ENCODE measurements around the gene PAQR6. TPM values are rescaled to one million over a fixed set of nuclear protein-coding genes. Genes with fewer than 3 reads are reported as not detected.

Gene PAQR6
- total and polyA plus RNA-seq, 5 donors: 0.68 to 1.5 (median 1.1) TPM

GRCh38 chr1:156213644-156213966, 34.3 kb downstream of the PAQR6 start:
- whole genome bisulfite sequencing: 16% methylated on average over 11 of the region's 11 CpGs

GRCh38 chr1:156212833-156213643, 34.8 kb downstream of the PAQR6 start, which contains the start of gene PMF1:
PMF1 (plus strand) TSS chr1:156213007; CDS start chr1:156213016, 9 bp downstream.
- Histone ChIP-seq H3K27ac (ENCODE audit: low read length) (peak within 1 kb of the TSS; percentile 93), H3K27me3 (ENCODE audit: control insufficient read depth, insufficient read depth) (no peaks in the 10 kb centered on the region), H3K9me3 (ENCODE audit: control insufficient read depth, low read length) (no peaks in the 10 kb centered on the region), H3K4me3 (ENCODE audit: low read length) (peak within 1 kb of the TSS; percentile 30), H3K4me1 (ENCODE audit: control insufficient read depth, insufficient read depth, low read length) (peaks cover 2% of the 10 kb centered on the region)
- intact Hi-C loops (cut with DNase I): no loop called here
- peak; percentile 97 to 99 (median 98) for DNase-seq
- under 1% methylated on average over 61 of the region's 61 CpGs for whole genome bisulfite sequencing
- ATAC-seq: peak; percentile 98

More at GRCh38 chr1:156213644-156213966, 34.3 kb downstream of the PAQR6 start:
- DNase-seq (no peak), ATAC-seq (no peak)
- H3K4me3 ChIP-seq (ENCODE audit: low read length): peak overlapping the region; percentile 30
- H3K27me3 ChIP-seq (ENCODE audit: control insufficient read depth, insufficient read depth): no peaks in the 10 kb centered on the region
- H3K27ac ChIP-seq (ENCODE audit: low read length): peak overlapping the region; percentile 93
- intact Hi-C loops (cut with DNase I): no loop called here
- H3K9me3 ChIP-seq (ENCODE audit: control insufficient read depth, low read length): no peaks in the 10 kb centered on the region
- peaks cover 4% of the 10 kb centered on the region for H3K4me1 ChIP-seq (ENCODE audit: control insufficient read depth, insufficient read depth, low read length)

GRCh38 chr1:156212130-156212529, 35.7 kb downstream of the PAQR6 start:
- Histone ChIP-seq H3K27me3 (ENCODE audit: control insufficient read depth, insufficient read depth) (no peaks in the 10 kb centered on the region), H3K9me3 (ENCODE audit: control insufficient read depth, low read length) (no peaks in the 10 kb centered on the region), H3K4me3 (ENCODE audit: low read length) (peak overlapping the region; percentile 30), H3K4me1 (ENCODE audit: control insufficient read depth, insufficient read depth, low read length) (peaks cover 2% of the 10 kb centered on the region), H3K27ac (ENCODE audit: low read length) (peak overlapping the region; percentile 29)
- peak in 1 of 3 donors; percentile 51 for DNase-seq
- ATAC-seq: no peak
- intact Hi-C loops (cut with DNase I): no loop called here
- WGBS: 78% methylated on average over 9 of the region's 9 CpGs

- ATAC-seq (no peak), DNase-seq (no peak)
- H3K4me1 ChIP-seq (ENCODE audit: control insufficient read depth, insufficient read depth, low read length): peaks cover 2% of the 10 kb centered on the region
- 92% methylated on average over 3 of the region's 3 CpGs for WGBS
- H3K9me3 ChIP-seq (ENCODE audit: control insufficient read depth, low read length): no peaks in the 10 kb centered on the region
- no peaks in the 10 kb centered on the region for H3K27me3 ChIP-seq (ENCODE audit: control insufficient read depth, insufficient read depth)
- no peak overlapping the region for H3K27ac ChIP-seq (ENCODE audit: low read length)
- H3K4me3 ChIP-seq (ENCODE audit: low read length): no peak overlapping the region
- intact Hi-C loops (cut with DNase I): no loop called here
Measured at GRCh38 chr1:156211243-156211642, 36.6 kb downstream of the PAQR6 start.

GRCh38 chr1:156204686-156205085, 43.2 kb downstream of the PAQR6 start:
- 96% methylated on average over 3 of the region's 3 CpGs for WGBS
- Histone ChIP-seq H3K4me1 (ENCODE audit: control insufficient read depth, insufficient read depth, low read length) (peaks cover 3% of the 10 kb centered on the region), H3K9me3 (ENCODE audit: control insufficient read depth, low read length) (no peaks in the 10 kb centered on the region), H3K4me3 (ENCODE audit: low read length) (no peak overlapping the region), H3K27ac (ENCODE audit: low read length) (no peak overlapping the region), H3K27me3 (ENCODE audit: control insufficient read depth, insufficient read depth) (no peaks in the 10 kb centered on the region)
- DNase-seq (no peak), ATAC-seq (no peak)
- intact Hi-C loops (cut with DNase I): loop anchor here in 1 of 4 donors (5.0 kb wide), 1 partner anchor 47 kb away; no protein-coding TSS in a partner anchor

- H3K27ac ChIP-seq (ENCODE audit: low read length): no peak overlapping the region
- ATAC-seq: peak in 1 of 2 donors; percentile 46
- intact Hi-C loops (cut with DNase I): no loop called here
Measured at GRCh38 chr1:156203331-156203730, 44.5 kb downstream of the PAQR6 start.

GRCh38 chr1:156200044-156200443, 47.8 kb downstream of the PAQR6 start:
- H3K27me3 ChIP-seq (ENCODE audit: control insufficient read depth, insufficient read depth): no peaks in the 10 kb centered on the region
- no peaks in the 10 kb centered on the region for H3K9me3 ChIP-seq (ENCODE audit: control insufficient read depth, low read length)
- peaks cover 6% of the 10 kb centered on the region for H3K4me1 ChIP-seq (ENCODE audit: control insufficient read depth, insufficient read depth, low read length)
- intact Hi-C loops (cut with DNase I): no loop called here
- whole genome bisulfite sequencing: 94% methylated on average over 8 of the region's 8 CpGs
- no peak overlapping the region for H3K4me3 ChIP-seq (ENCODE audit: low read length)
- DNase-seq (no peak), ATAC-seq (no peak)
- no peak overlapping the region for H3K27ac ChIP-seq (ENCODE audit: low read length)

More at GRCh38 chr1:156203331-156203730, 44.5 kb downstream of the PAQR6 start:
- Histone ChIP-seq H3K4me1 (ENCODE audit: control insufficient read depth, insufficient read depth, low read length) (peaks cover 3% of the 10 kb centered on the region), H3K9me3 (ENCODE audit: control insufficient read depth, low read length) (no peaks in the 10 kb centered on the region), H3K4me3 (ENCODE audit: low read length) (no peak overlapping the region), H3K27me3 (ENCODE audit: control insufficient read depth, insufficient read depth) (no peaks in the 10 kb centered on the region)
- no peak for DNase-seq

- Histone ChIP-seq H3K4me3 (ENCODE audit: low read length) (no peak overlapping the region), H3K27me3 (ENCODE audit: control insufficient read depth, insufficient read depth) (no peaks in the 10 kb centered on the region), H3K9me3 (ENCODE audit: control insufficient read depth, low read length) (no peaks in the 10 kb centered on the region), H3K27ac (ENCODE audit: low read length) (no peak overlapping the region), H3K4me1 (ENCODE audit: control insufficient read depth, insufficient read depth, low read length) (peaks cover 8% of the 10 kb centered on the region)
- DNase-seq: no peak
- intact Hi-C loops (cut with DNase I): no loop called here
- WGBS: 75% methylated on average over 5 of the region's 5 CpGs
- no peak for ATAC-seq
Measured at GRCh38 chr1:156198831-156199349, 49.0 kb downstream of the PAQR6 start.

GRCh38 chr1:156196445-156196844, 51.4 kb downstream of the PAQR6 start:
- H3K27ac ChIP-seq (ENCODE audit: low read length): no peak overlapping the region
- no peaks in the 10 kb centered on the region for H3K27me3 ChIP-seq (ENCODE audit: control insufficient read depth, insufficient read depth)
- no peaks in the 10 kb centered on the region for H3K9me3 ChIP-seq (ENCODE audit: control insufficient read depth, low read length)
- peaks cover 6% of the 10 kb centered on the region for H3K4me1 ChIP-seq (ENCODE audit: control insufficient read depth, insufficient read depth, low read length)
- ATAC-seq: no peak
- 64% methylated on average over 2 of the region's 2 CpGs for WGBS
- intact Hi-C loops (cut with DNase I): no loop called here
- H3K4me3 ChIP-seq (ENCODE audit: low read length): no peak overlapping the region
- DNase-seq: no peak

- no peak overlapping the region for H3K27ac ChIP-seq (ENCODE audit: low read length)
- no peak for ATAC-seq
Measured at GRCh38 chr1:156195853-156196252, 52.0 kb downstream of the PAQR6 start.

GRCh38 chr1:156194300-156194652, 53.6 kb downstream of the PAQR6 start:
- no peaks in the 10 kb centered on the region for H3K9me3 ChIP-seq (ENCODE audit: control insufficient read depth, low read length)
- peak overlapping the region; percentile 87 for H3K27ac ChIP-seq (ENCODE audit: low read length)
- no peaks in the 10 kb centered on the region for H3K27me3 ChIP-seq (ENCODE audit: control insufficient read depth, insufficient read depth)
- peak; percentile 2 to 9 for ATAC-seq
- intact Hi-C loops (cut with DNase I): no loop called here
- 14% methylated on average over 14 of the region's 14 CpGs for WGBS
- no peak for DNase-seq
- H3K4me3 ChIP-seq (ENCODE audit: low read length): peak overlapping the region; percentile 90
- peaks cover 6% of the 10 kb centered on the region for H3K4me1 ChIP-seq (ENCODE audit: control insufficient read depth, insufficient read depth, low read length)

More at GRCh38 chr1:156195853-156196252, 52.0 kb downstream of the PAQR6 start:
- H3K9me3 ChIP-seq (ENCODE audit: control insufficient read depth, low read length): no peaks in the 10 kb centered on the region
- no peak for DNase-seq
- no peaks in the 10 kb centered on the region for H3K27me3 ChIP-seq (ENCODE audit: control insufficient read depth, insufficient read depth)
- 73% methylated on average over 4 of the region's 4 CpGs for WGBS
- intact Hi-C loops (cut with DNase I): no loop called here
- no peak overlapping the region for H3K4me3 ChIP-seq (ENCODE audit: low read length)
- H3K4me1 ChIP-seq (ENCODE audit: control insufficient read depth, insufficient read depth, low read length): peaks cover 6% of the 10 kb centered on the region

Measured in right cardiac atrium (tissue), 5 donors.